Stimulated activated CD8-positive, alpha-beta memory T cell treated with anti-CD3 and anti-CD28 coated beads, Interleukin-4, amount 100 ng/mL, for 1 hour (primary cell): ENCODE measurements around the gene VPS8.

Experiments
- DNase-seq, 2 donors: peaks; one replicate each; pipeline ENCODE4 v3.0.0-alpha.2; 2020; ENCODE audit warnings: low read depth in 2 of 2, low spot score in 1 of 2

VPS8 gene

GRCh38 chr3:184811999-184812661 lies at the start of gene VPS8:
Gene VPS8 (plus strand): TSS chr3:184812166. CDS start chr3:184824633, 12,467 bp downstream.
- DNase-seq: peak; percentile 91 to 93

- DNase-seq: no peak
Measured at GRCh38 chr3:184764191-184764590, 47.8 kb upstream of the VPS8 start.

GRCh38 chr3:184765047-184765729 lies 46.8 kb upstream of the VPS8 start:
- DNase-seq: no peak

GRCh38 chr3:184765730-184766074 lies 46.3 kb upstream of the VPS8 start:
- no peak for DNase-seq

GRCh38 chr3:184766555-184767261 lies 45.3 kb upstream of the VPS8 start:
- no peak for DNase-seq

GRCh38 chr3:184767377-184767776 lies 44.6 kb upstream of the VPS8 start:
- DNase-seq: no peak

GRCh38 chr3:184769382-184770170 lies 42.4 kb upstream of the VPS8 start:
- DNase-seq: no peak

- no peak for DNase-seq
Measured at GRCh38 chr3:184770541-184770940, 41.4 kb upstream of the VPS8 start.

GRCh38 chr3:184771301-184772127 lies 40.5 kb upstream of the VPS8 start:
- no peak for DNase-seq

- no peak for DNase-seq
Measured at GRCh38 chr3:184772667-184773272, 39.2 kb upstream of the VPS8 start.

GRCh38 chr3:184773283-184774186 lies 38.4 kb upstream of the VPS8 start:
- DNase-seq: no peak

- no peak for DNase-seq
Measured at GRCh38 chr3:184776916-184777315, 35.0 kb upstream of the VPS8 start.

GRCh38 chr3:184777566-184778356 lies 34.2 kb upstream of the VPS8 start:
- peak; percentile 54 to 63 for DNase-seq

GRCh38 chr3:184778426-184779332 lies 33.3 kb upstream of the VPS8 start:
- DNase-seq: no peak

- DNase-seq: no peak
Measured at GRCh38 chr3:184780981-184781515, 30.9 kb upstream of the VPS8 start.

GRCh38 chr3:184781801-184782200 lies 30.2 kb upstream of the VPS8 start:
- DNase-seq: no peak

GRCh38 chr3:184783319-184783718 lies 28.6 kb upstream of the VPS8 start:
- DNase-seq: no peak
